HG03175 (cell line): ENCODE results near the gene DPP3.
"Not testable (repeated sequence)": the region's sequence is repeated elsewhere in the genome, so short reads cannot be mapped to it uniquely, and the experiment has no call there.

Experiments
- ATAC-seq: cut with Tn5 transposase; IDR thresholded peaks from one replicate; pipeline ENCODE4 v1.9.1; 2021; ENCODE audit warnings: mild to moderate bottlenecking, moderate library complexity; ENCODE audit not compliant: unreplicated experiment

The DPP3 gene, protein sequence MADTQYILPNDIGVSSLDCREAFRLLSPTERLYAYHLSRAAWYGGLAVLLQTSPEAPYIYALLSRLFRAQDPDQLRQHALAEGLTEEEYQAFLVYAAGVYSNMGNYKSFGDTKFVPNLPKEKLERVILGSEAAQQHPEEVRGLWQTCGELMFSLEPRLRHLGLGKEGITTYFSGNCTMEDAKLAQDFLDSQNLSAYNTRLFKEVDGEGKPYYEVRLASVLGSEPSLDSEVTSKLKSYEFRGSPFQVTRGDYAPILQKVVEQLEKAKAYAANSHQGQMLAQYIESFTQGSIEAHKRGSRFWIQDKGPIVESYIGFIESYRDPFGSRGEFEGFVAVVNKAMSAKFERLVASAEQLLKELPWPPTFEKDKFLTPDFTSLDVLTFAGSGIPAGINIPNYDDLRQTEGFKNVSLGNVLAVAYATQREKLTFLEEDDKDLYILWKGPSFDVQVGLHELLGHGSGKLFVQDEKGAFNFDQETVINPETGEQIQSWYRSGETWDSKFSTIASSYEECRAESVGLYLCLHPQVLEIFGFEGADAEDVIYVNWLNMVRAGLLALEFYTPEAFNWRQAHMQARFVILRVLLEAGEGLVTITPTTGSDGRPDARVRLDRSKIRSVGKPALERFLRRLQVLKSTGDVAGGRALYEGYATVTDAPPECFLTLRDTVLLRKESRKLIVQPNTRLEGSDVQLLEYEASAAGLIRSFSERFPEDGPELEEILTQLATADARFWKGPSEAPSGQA

DNA sequence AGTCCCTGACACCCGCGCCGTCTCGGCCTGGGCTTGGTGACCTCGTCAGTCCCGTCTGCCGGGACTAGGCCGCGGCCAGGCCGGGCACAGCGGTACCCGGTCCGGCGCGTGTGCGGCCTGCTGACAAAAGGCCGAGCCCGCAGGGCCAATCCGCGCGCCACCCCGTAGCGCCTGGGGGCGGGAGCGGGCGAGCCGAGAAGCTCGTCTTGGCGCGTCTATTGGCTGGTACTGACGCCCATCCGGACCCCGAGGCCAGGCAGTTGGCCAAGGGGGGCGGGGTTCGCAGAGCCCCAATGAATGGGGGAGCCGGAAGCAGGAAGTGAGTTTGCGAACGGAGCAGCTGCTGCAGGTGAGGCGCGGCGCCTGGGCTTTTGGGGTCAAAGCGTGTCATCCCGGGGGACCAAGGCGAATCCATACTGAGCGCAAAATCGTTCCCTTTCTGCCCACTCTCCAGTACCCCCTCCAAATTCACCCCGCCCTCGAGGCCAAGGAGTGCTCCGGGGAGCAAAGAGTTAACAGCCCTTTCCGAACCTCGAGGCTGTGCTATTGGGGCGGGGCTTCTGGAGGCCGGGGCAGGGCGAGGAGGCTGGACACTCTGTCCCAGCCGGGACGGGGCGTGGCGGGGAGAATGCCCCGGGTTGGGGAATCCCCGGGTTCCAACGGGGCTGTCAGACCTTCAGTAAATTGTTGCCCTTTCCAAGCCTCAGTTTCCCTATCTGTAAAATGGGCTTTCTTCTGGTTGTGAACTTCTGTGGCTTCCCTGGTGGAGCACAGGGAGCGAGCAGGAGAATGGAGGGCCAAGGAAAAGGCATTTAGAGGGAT is at the start of gene DPP3:
Gene DPP3, plus strand, starts transcription at position 318 of the 822 bp plus-strand sequence. CDS start 1,767 bp downstream, outside the sequence.
- peak; percentile 91 for ATAC-seq

GRCh38 chr11:66431287-66431686 is 48.9 kb upstream of the DPP3 start:
- not testable (repeated sequence) for ATAC-seq

DNA sequence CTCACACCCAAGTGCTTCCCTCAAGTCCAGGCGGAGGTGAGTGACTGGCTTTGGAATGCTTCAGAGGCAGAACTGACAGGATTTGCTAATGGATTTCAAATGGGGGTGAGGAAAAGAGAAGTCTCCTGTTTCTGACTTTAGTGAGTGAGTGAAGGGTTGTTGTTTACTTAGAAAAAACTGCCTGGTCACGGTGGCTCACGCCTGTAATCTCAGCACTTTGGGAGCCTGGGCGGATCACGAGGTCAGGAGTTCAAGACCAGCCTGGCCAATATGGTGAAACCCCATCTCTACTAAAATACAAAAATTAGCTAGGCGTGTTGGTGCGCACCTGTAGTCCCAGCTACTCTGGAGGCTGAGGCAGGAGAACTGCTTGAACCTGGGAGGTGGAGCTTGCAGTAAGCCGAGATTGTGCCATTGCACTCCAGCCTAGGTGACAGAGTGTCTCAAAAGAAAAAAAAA is 48.3 kb upstream of the DPP3 start:
- not testable (repeated sequence) for ATAC-seq

DNA sequence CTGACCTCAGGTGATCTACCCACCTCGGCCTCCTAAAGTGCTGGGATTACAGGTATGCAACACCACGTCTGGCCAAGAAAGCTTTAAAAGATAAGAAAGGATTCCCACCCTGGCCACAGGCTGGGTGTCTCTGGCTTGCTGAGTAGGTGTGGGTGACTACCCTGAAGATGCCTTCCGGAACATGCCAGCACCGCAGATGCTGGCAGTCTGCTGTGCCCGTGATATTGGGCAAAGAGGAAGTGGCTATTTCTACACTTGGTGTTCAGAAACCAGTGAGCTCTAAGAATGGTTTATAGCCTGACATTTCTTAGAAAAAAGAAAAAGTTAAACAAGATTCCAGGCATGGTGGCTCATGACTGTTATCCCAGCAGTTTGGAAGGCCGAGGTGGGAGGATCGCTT is 47.6 kb upstream of the DPP3 start:
- ATAC-seq, result no peak

GRCh38 chr11:66437979-66438503 is 42.2 kb upstream of the DPP3 start:
- no peak for ATAC-seq

- ATAC-seq, result peak; percentile 91
These were observed 41.4 kb upstream of the DPP3 start, which contains the start of gene MRPL11 for GRCh38 chr11:66438504-66439466. MRPL11 (minus strand) TSS chr11:66438848; CDS start chr11:66438754, 94 bp downstream.

- not testable (repeated sequence) for ATAC-seq
These were observed 39.9 kb upstream of the DPP3 start for GRCh38 chr11:66440101-66440939.

- not testable (repeated sequence) for ATAC-seq
These were observed 39.3 kb upstream of the DPP3 start for GRCh38 chr11:66440940-66441282.

GRCh38 chr11:66443602-66444001 is 36.6 kb upstream of the DPP3 start:
- ATAC-seq, result no peak

DNA sequence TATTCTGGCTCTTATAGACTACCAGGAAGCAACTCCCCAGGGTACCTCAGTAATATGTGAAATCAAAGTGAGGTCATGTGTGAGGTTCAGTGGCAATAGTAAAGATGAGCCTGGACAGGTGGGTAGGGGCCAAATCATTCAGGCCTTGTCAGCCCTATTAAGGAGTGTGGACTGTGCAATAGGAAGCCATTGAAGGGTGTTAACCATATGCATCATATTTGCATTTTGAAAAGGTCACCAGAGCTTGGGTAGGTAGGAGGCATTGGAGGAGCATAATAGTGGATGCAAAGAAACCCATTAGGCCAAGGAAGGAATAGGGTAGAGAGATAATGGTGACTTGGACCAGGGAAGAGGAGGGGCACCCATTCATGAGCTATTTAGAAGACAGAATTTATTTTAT is 33.2 kb upstream of the DPP3 start:
- ATAC-seq, result no peak

- no peak for ATAC-seq
These were observed 31.7 kb upstream of the DPP3 start for GRCh38 chr11:66448523-66448922.

- no peak for ATAC-seq
These were observed 29.7 kb upstream of the DPP3 start for GRCh38 chr11:66450560-66450959.

- ATAC-seq, result no peak
These were observed 28.6 kb upstream of the DPP3 start for GRCh38 chr11:66451663-66452062.

DNA sequence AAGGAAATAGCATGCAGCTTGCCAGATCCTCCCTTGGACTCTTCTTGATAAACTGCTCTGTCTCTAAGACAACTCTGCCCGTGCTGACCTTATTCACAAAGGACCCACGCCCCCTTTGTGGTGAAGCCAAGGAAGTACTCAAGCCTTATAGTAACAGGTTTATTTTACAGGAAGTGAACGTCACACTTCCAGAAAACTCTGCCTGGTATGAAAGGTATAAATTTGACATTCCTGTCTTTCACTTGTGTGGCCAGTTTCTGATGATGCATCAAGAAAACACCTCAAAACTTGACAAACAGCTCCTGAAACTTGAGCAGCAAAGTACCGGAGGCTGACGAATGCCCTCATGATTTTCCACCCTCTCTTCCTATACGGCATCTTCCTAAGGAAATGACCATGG is 26.0 kb upstream of the DPP3 start:
- no peak for ATAC-seq

DNA sequence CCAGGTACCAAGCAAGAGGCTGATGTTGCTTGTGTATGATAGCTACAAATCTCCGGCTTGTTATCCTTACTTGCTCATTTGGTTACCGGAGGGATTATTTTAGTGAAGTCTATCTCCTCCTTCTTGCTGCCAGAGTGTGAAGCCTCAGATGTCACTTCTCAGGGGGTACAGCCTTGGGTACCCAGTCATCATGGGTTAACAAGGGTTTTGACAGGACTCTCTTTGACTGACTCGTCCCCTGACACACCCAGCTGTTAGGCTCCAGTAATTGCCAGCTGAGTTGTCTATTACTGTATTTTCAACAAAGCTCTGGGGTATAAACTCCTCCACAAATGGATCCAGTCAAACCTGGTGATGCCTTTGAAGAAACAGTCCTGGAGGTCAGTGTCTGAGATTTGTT is 25.4 kb upstream of the DPP3 start:
- ATAC-seq, result no peak

DNA sequence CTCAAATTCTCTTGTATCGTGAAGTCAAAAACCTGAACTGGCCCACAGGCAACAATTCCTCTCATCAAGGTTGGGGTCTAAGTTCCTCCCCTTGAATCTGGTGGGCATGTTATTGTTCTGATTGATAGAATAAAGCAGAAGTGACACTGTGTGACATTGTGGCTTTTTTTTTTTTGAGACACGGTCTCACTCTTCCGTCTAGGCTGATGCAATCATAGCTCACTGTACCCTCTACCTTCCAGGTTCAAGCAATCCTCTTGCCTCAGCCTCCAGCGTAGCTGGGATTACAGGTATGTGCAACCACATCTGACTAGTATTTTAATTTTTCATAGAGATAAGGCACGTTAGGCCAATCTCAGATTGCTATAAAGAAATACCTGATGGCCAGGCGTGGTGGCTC is 22.4 kb upstream of the DPP3 start:
- ATAC-seq, result no peak

- no peak for ATAC-seq
These were observed 21.0 kb upstream of the DPP3 start for GRCh38 chr11:66459138-66459778.

DNA sequence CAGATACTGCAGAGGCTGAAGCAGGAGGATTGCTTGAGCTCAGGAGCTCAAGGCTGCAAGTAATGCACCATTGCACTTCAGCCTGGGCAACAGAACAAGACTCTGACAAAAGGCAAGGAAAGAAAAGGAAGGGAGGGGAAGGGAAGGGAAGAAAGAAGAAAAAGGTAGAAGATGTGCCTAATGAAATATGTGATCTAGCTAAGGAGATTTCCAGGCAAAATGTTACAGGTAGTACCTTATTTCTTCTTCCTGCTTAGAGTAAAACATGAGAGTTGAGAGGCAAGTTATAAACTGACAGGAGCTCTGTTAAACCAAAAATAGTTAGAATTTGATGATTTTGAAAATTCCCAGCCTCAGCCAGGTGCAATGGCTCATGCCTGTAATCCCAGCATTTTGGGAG is 18.2 kb upstream of the DPP3 start:
- ATAC-seq, result no peak
